NCI-H446 (cell line): Measurements from ENCODE around the gene PLA2G4E.

ENCODE experiments used
- DNase-seq, 2 experiments: peaks; one replicate each; lab custom pipeline; 2025; lab: John Stamatoyannopoulos, UW

The PLA2G4E gene

GRCh38 chr15:41993472-41994170 is 27.2 kb downstream of the PLA2G4E start:
- no peak for DNase-seq

GRCh38 chr15:41992803-41993190 is 28.0 kb downstream of the PLA2G4E start:
- DNase-seq, result no peak

- DNase-seq, result no peak
Measured at GRCh38 chr15:41992151-41992802, 28.6 kb downstream of the PLA2G4E start.

- DNase-seq, result no peak
Measured at GRCh38 chr15:41990691-41991090, 30.2 kb downstream of the PLA2G4E start.

- no peak for DNase-seq
Measured at GRCh38 chr15:41990243-41990605, 30.6 kb downstream of the PLA2G4E start.

GRCh38 chr15:41989573-41990242 is 31.1 kb downstream of the PLA2G4E start:
- DNase-seq, result peak; percentile 26 to 67

- no peak for DNase-seq
Measured at GRCh38 chr15:41988896-41989572, 31.8 kb downstream of the PLA2G4E start.

- no peak for DNase-seq
Measured at GRCh38 chr15:41987925-41988275, 32.9 kb downstream of the PLA2G4E start.

- DNase-seq, result no peak
Measured at GRCh38 chr15:41987246-41987924, 33.5 kb downstream of the PLA2G4E start.

- DNase-seq, result no peak
Measured at GRCh38 chr15:41985236-41986160, 35.3 kb downstream of the PLA2G4E start.

GRCh38 chr15:41984622-41985021 is 36.2 kb downstream of the PLA2G4E start:
- no peak for DNase-seq

- no peak for DNase-seq
Measured at GRCh38 chr15:41983621-41984571, 36.9 kb downstream of the PLA2G4E start.

GRCh38 chr15:41983221-41983620 is 37.6 kb downstream of the PLA2G4E start:
- no peak for DNase-seq

GRCh38 chr15:41982133-41982930 is 38.5 kb downstream of the PLA2G4E start:
- DNase-seq, result no peak

- DNase-seq, result no peak
Measured at GRCh38 chr15:41981371-41982132, 39.3 kb downstream of the PLA2G4E start.

GRCh38 chr15:41980654-41981323 is 40.1 kb downstream of the PLA2G4E start:
- DNase-seq, result no peak

GRCh38 chr15:41979493-41980266 is 41.2 kb downstream of the PLA2G4E start:
- no peak for DNase-seq
